OCI-LY3 (cell line): ENCODE data around the gene PXDC1.

Experiments
- H2AFZ ChIP-seq: fragments of 200-600, 300-600 bp; shearing (Covaris generic); 2 replicates; pipeline ENCODE4 v1.6.0; 2014; ENCODE audit warnings: antibody characterized with exemption, low read depth, low read length
- H3K27ac ChIP-seq: fragments of 200-600, 300-600 bp; sonication (generic); 2 replicates; pipeline ENCODE4 v1.5.1; 2014; ENCODE audit warnings: mild to moderate bottlenecking, low read length, moderate library complexity, mixed read lengths
- H3K27me3 ChIP-seq: fragments of 200-600, 300-600 bp; sonication (generic); 2 replicates; pipeline ENCODE4 v1.6.1; 2014; ENCODE audit warnings: low read depth, low read length, mixed read lengths
- H3K36me3 ChIP-seq: fragments of 200-600, 300-600 bp; sonication (generic); replicated peaks from 2 replicates; pipeline ENCODE3; 2014; ENCODE audit warnings: low read depth, low read length, mixed read lengths
- H3K4me1 ChIP-seq: fragments of 300-600, 200-600 bp; sonication (generic); 2 replicates; pipeline ENCODE4 v1.6.1; 2014; ENCODE audit warnings: low read length, mixed read lengths
- H3K4me2 ChIP-seq: fragments of 200-600, 300-600 bp; sonication (generic); 2 replicates; pipeline ENCODE4 v1.6.1; 2014; ENCODE audit warnings: low read length, mixed read lengths
- H3K4me3 ChIP-seq: fragments of 300-600, 200-600 bp; sonication (generic); 2 replicates; pipeline ENCODE4 v1.5.1; 2014; ENCODE audit warnings: antibody characterized with exemption, mild to moderate bottlenecking, low read length, moderate library complexity
- H3K79me2 ChIP-seq: fragments of 300-600, 200-600 bp; shearing (Covaris generic); 2 replicates; pipeline ENCODE4 v1.6.1; 2014; ENCODE audit warnings: mild to moderate bottlenecking, low read length, mixed read lengths
- H3K9ac ChIP-seq: fragments of 300-600, 200-600 bp; shearing (Covaris generic); 2 replicates; pipeline ENCODE4 v1.6.0; 2014; ENCODE audit warnings: mild to moderate bottlenecking, low read length, moderate library complexity
- H3K9me3 ChIP-seq: fragments of 200-600, 300-600 bp; shearing (Covaris generic); 2 replicates; pipeline ENCODE4 v1.6.1; 2014; ENCODE audit warnings: low read length, mixed read lengths; ENCODE audit not compliant: insufficient read depth
- H4K20me1 ChIP-seq: fragments of 200-600, 300-600 bp; sonication (generic); 2 replicates; pipeline ENCODE4 v1.6.1; 2016; ENCODE audit warnings: low read length, mixed read lengths; ENCODE audit not compliant: insufficient read depth
- EZH2phosphoT487 ChIP-seq: fragments of 200-600 bp; shearing (Covaris generic); IDR thresholded peaks from 2 replicates; pipeline ENCODE4 v1.6.1; 2018; ENCODE audit warnings: antibody characterized with exemption, mixed run types, low read depth
- TF ChIP-seq, protein P1 (sequence below): fragments of 200-600, 300-600 bp; sonication (generic); IDR thresholded peaks from 2 replicates; pipeline ENCODE4 v1.5.1; 2014; ENCODE audit warnings: antibody characterized with exemption, low read length, low read depth

PXDC1 gene

DNA sequence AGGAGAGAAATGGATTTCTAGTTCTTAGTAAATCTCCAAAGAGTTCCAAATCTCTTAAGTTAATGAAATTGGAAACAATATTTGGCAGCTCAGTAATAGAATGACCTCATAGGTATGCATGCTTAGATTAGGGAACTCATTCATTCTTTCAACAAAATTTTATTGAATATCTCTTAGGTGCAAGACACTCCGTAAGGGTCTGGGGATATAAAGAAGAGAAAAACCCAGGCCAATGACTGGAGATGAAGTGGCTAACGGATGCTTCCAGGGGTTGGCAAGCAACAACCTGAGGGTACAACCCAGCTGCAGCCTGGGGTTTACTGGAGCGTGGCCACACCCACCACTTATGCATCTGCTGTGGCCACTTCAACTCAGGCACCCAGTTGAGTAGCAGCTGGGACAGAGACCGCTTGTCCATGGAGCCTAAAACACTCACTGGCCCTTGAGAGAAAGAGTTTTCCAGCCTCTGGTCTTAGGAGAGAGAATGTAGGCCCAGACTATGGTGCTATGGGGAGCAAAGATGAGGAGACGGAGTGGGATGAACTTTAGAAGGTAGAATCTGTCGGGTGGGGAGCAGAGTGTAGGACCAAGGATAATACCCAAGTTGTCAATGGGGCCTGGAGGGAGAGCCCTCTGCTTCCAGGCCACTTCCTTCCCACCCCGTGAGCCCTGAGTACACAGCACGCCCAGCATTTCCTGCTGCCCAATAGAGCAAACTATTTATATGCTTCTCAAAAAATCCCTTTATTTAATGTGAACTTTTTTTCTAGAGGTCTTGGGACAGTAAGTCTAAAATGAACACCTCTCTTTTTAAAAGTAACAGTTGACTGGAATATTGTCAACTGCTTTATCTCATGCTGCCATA, 46.8 kb upstream of the PXDC1 start:
- Histone ChIP-seq H3K79me2 (no peaks in the 10 kb centered on the region), H3K4me2 (no peak overlapping the region), H3K9me3 (no peaks in the 10 kb centered on the region), H3K27me3 (no peaks in the 10 kb centered on the region), H4K20me1 (no peaks in the 10 kb centered on the region), H2AFZ (no peak overlapping the region), H3K36me3 (no peaks in the 10 kb centered on the region), H3K4me1 (peaks cover 43% of the 10 kb centered on the region), H3K4me3 (no peak overlapping the region), H3K27ac (no peak overlapping the region), H3K9ac (no peak overlapping the region)
- TF ChIP-seq, protein P1, sequence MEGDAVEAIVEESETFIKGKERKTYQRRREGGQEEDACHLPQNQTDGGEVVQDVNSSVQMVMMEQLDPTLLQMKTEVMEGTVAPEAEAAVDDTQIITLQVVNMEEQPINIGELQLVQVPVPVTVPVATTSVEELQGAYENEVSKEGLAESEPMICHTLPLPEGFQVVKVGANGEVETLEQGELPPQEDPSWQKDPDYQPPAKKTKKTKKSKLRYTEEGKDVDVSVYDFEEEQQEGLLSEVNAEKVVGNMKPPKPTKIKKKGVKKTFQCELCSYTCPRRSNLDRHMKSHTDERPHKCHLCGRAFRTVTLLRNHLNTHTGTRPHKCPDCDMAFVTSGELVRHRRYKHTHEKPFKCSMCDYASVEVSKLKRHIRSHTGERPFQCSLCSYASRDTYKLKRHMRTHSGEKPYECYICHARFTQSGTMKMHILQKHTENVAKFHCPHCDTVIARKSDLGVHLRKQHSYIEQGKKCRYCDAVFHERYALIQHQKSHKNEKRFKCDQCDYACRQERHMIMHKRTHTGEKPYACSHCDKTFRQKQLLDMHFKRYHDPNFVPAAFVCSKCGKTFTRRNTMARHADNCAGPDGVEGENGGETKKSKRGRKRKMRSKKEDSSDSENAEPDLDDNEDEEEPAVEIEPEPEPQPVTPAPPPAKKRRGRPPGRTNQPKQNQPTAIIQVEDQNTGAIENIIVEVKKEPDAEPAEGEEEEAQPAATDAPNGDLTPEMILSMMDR = no peak
- no peak for TF ChIP-seq EZH2phosphoT487

DNA sequence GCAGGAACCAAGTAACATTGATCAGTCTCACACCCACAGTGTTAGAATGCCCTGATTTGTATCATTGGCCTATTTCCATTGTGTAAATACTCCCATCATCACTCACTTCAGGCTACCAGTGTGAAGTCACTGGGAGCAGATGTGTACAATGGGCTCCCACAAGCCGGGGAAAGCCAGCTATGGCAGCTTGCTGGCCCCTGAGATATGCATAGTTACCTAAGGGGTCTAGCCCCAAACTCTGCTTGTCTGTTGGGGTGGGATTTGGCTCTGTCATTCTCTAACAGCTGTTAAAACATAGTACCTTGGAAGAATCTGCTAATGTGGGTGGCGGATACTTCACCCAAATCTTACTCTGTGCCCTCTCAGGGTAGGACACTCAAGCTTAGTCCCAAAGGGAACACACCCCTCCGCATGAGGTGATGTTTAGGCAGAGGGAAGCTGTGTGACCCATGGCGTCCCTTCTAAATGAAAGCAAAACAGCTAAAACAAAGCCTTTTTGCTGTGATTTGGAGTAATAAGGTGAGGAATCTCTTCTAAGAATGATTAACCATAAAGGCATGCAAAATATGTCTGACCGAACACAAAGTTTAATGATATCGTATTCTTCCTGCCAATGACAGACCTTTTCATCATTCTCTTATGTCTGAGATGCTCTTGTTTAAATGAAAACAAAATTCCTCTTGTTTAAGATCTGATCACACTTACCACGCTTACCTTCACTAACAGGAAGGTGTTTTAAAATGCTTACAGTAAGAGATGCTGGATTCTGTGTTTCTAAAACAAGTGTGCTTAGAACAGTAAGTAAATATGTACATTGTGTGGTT, 45.9 kb upstream of the PXDC1 start:
- TF ChIP-seq, protein P1 = no peak
- TF ChIP-seq EZH2phosphoT487 = no peak
- no peaks in the 10 kb centered on the region for H3K79me2 ChIP-seq
- H4K20me1 ChIP-seq = no peaks in the 10 kb centered on the region
- H3K9me3 ChIP-seq = no peaks in the 10 kb centered on the region
- no peak overlapping the region for H3K4me2 ChIP-seq
- no peak overlapping the region for H3K9ac ChIP-seq
- no peaks in the 10 kb centered on the region for H3K36me3 ChIP-seq
- H3K4me1 ChIP-seq = peaks cover 35% of the 10 kb centered on the region
- H3K4me3 ChIP-seq = no peak overlapping the region
- no peaks in the 10 kb centered on the region for H3K27me3 ChIP-seq
- no peak overlapping the region for H2AFZ ChIP-seq
- H3K27ac ChIP-seq = no peak overlapping the region

DNA sequence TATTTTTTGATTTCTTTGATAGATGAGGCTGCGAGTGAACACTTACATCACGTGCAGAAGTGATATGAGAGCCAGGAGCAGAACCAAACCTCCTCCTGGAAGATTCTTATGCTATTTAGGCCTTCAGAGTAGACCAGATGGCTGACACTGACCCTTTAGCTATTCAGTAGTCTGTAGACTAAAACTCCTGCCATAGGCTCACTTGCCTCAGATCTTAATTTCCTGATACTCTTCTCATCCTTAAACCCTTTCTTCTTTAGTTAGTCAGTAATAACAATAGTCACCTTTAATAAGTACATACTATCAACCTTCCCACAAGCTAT, 45.2 kb upstream of the PXDC1 start:
- H3K27me3 ChIP-seq = no peaks in the 10 kb centered on the region
- H4K20me1 ChIP-seq = no peaks in the 10 kb centered on the region
- no peak overlapping the region for H3K4me3 ChIP-seq
- no peaks in the 10 kb centered on the region for H3K79me2 ChIP-seq
- H3K27ac ChIP-seq = no peak overlapping the region
- H2AFZ ChIP-seq = no peak overlapping the region
- H3K36me3 ChIP-seq = no peaks in the 10 kb centered on the region
- peaks cover 35% of the 10 kb centered on the region for H3K4me1 ChIP-seq
- no peak for TF ChIP-seq EZH2phosphoT487
- TF ChIP-seq, protein P1 = no peak
- no peak overlapping the region for H3K4me2 ChIP-seq
- no peaks in the 10 kb centered on the region for H3K9me3 ChIP-seq
- no peak overlapping the region for H3K9ac ChIP-seq
